Muscle layer of colon (tissue), 2 donors: ENCODE data around the gene GSK3A.

Experiments used
- H3K27ac ChIP-seq: one replicate; pipeline ENCODE4 v1.7.0; 2013; ENCODE audit warnings: low read depth, mild to moderate bottlenecking, low read length, moderate library complexity
- H3K27me3 ChIP-seq, 2 donors: one replicate each; pipeline ENCODE4 v1.7.0; 2013; ENCODE audit warnings: low read length in 2 of 2, mild to moderate bottlenecking in 2 of 2; ENCODE audit not compliant: insufficient read depth in 2 of 2, control insufficient read depth in 1 of 2
- H3K36me3 ChIP-seq: one replicate; pipeline ENCODE4 v1.7.0; 2013; ENCODE audit warnings: mild to moderate bottlenecking, low read length; ENCODE audit not compliant: insufficient read depth
- H3K4me1 ChIP-seq: one replicate; pipeline ENCODE4 v1.7.0; 2013; ENCODE audit warnings: mild to moderate bottlenecking, low read length; ENCODE audit not compliant: insufficient read depth
- H3K4me3 ChIP-seq, 2 donors: one replicate each; pipeline ENCODE4 v1.7.0; 2013; ENCODE audit warnings: low read length in 2 of 2, low read depth in 1 of 2, mild to moderate bottlenecking in 1 of 2, moderate library complexity in 1 of 2
- H3K9ac ChIP-seq: one replicate; pipeline ENCODE4 v1.7.0; 2013; ENCODE audit warnings: low read length
- H3K9me3 ChIP-seq: one replicate; pipeline ENCODE4 v1.7.0; 2013; ENCODE audit warnings: mild to moderate bottlenecking, low read length
- donor health status: abdominal sarcoma.
- donor health status: Adenocarcinoma of cecum.

The GSK3A gene

GRCh38 chr19:42241279-42241678, 1.1 kb downstream of the GSK3A start:
- H3K27me3 ChIP-seq, result no peaks in the 10 kb centered on the region
- H3K4me3 ChIP-seq, result peak overlapping the region in 1 of 2 donors; percentile 56
- peak overlapping the region; percentile 89 for H3K9ac ChIP-seq
- peaks cover 19% of the 10 kb centered on the region for H3K36me3 ChIP-seq
- H3K27ac ChIP-seq, result no peak overlapping the region
- H3K4me1 ChIP-seq, result peaks cover 30% of the 10 kb centered on the region
- H3K9me3 ChIP-seq, result no peaks in the 10 kb centered on the region

- Histone ChIP-seq H3K36me3 (peaks cover 32% of the 10 kb centered on the region), H3K4me3 (no peak overlapping the region), H3K9ac (no peak overlapping the region), H3K27ac (no peak overlapping the region), H3K27me3 (no peaks in the 10 kb centered on the region), H3K4me1 (peaks cover 17% of the 10 kb centered on the region), H3K9me3 (no peaks in the 10 kb centered on the region)
Observed at GRCh38 chr19:42239544-42240220, 2.7 kb downstream of the GSK3A start.

GRCh38 chr19:42235181-42235580, 7.2 kb downstream of the GSK3A start:
- Histone ChIP-seq H3K9ac (no peak overlapping the region), H3K27me3 (no peaks in the 10 kb centered on the region), H3K4me3 (no peak overlapping the region), H3K36me3 (peaks cover 72% of the 10 kb centered on the region), H3K9me3 (no peaks in the 10 kb centered on the region), H3K27ac (no peak overlapping the region), H3K4me1 (peaks cover under 1% of the 10 kb centered on the region)

GRCh38 chr19:42234364-42234763, 8.0 kb downstream of the GSK3A start:
- H3K9ac ChIP-seq, result no peak overlapping the region
- H3K27me3 ChIP-seq, result no peaks in the 10 kb centered on the region
- H3K4me3 ChIP-seq, result no peak overlapping the region
- H3K36me3 ChIP-seq, result peaks cover 77% of the 10 kb centered on the region
- H3K9me3 ChIP-seq, result no peaks in the 10 kb centered on the region
- no peak overlapping the region for H3K27ac ChIP-seq
- peaks cover 5% of the 10 kb centered on the region for H3K4me1 ChIP-seq

- no peak overlapping the region for H3K27ac ChIP-seq
- no peaks in the 10 kb centered on the region for H3K9me3 ChIP-seq
- H3K4me1 ChIP-seq, result peaks cover 5% of the 10 kb centered on the region
- peaks cover 77% of the 10 kb centered on the region for H3K36me3 ChIP-seq
- no peaks in the 10 kb centered on the region for H3K27me3 ChIP-seq
- H3K9ac ChIP-seq, result no peak overlapping the region
- no peak overlapping the region for H3K4me3 ChIP-seq
Observed at GRCh38 chr19:42233678-42234292, 8.6 kb downstream of the GSK3A start.

GRCh38 chr19:42233106-42233505, 9.3 kb downstream of the GSK3A start:
- Histone ChIP-seq H3K27ac (no peak overlapping the region), H3K27me3 (no peaks in the 10 kb centered on the region), H3K9ac (no peak overlapping the region), H3K4me3 (no peak overlapping the region), H3K9me3 (no peaks in the 10 kb centered on the region), H3K36me3 (peaks cover 78% of the 10 kb centered on the region), H3K4me1 (peaks cover 5% of the 10 kb centered on the region)

GRCh38 chr19:42232435-42232834, 10.0 kb downstream of the GSK3A start:
- H3K36me3 ChIP-seq, result peaks cover 78% of the 10 kb centered on the region
- H3K9me3 ChIP-seq, result no peaks in the 10 kb centered on the region
- H3K27ac ChIP-seq, result no peak overlapping the region
- peaks cover 5% of the 10 kb centered on the region for H3K4me1 ChIP-seq
- H3K27me3 ChIP-seq, result no peaks in the 10 kb centered on the region
- H3K9ac ChIP-seq, result no peak overlapping the region
- H3K4me3 ChIP-seq, result no peak overlapping the region

- Histone ChIP-seq H3K4me3 (no peak overlapping the region), H3K36me3 (peaks cover 80% of the 10 kb centered on the region), H3K9me3 (no peaks in the 10 kb centered on the region), H3K27ac (no peak overlapping the region), H3K4me1 (peaks cover 5% of the 10 kb centered on the region), H3K9ac (no peak overlapping the region), H3K27me3 (no peaks in the 10 kb centered on the region)
Observed at GRCh38 chr19:42230571-42230970, 11.8 kb downstream of the GSK3A start.

- Histone ChIP-seq H3K27me3 (no peaks in the 10 kb centered on the region), H3K9me3 (no peaks in the 10 kb centered on the region), H3K4me3 (no peak overlapping the region), H3K4me1 (peaks cover 5% of the 10 kb centered on the region), H3K36me3 (peaks cover 80% of the 10 kb centered on the region), H3K27ac (no peak overlapping the region), H3K9ac (no peak overlapping the region)
Observed at GRCh38 chr19:42229855-42230351, 12.5 kb downstream of the GSK3A start.

- H3K9me3 ChIP-seq, result no peaks in the 10 kb centered on the region
- peaks cover 83% of the 10 kb centered on the region for H3K36me3 ChIP-seq
- H3K27me3 ChIP-seq, result no peaks in the 10 kb centered on the region
- H3K9ac ChIP-seq, result no peak overlapping the region
- H3K4me3 ChIP-seq, result no peak overlapping the region
- peaks cover 5% of the 10 kb centered on the region for H3K4me1 ChIP-seq
- H3K27ac ChIP-seq, result no peak overlapping the region
Observed at GRCh38 chr19:42229301-42229854, 13.0 kb downstream of the GSK3A start.

GRCh38 chr19:42228641-42229040, 13.8 kb downstream of the GSK3A start:
- Histone ChIP-seq H3K36me3 (peaks cover 78% of the 10 kb centered on the region), H3K9me3 (no peaks in the 10 kb centered on the region), H3K9ac (no peak overlapping the region), H3K4me3 (no peak overlapping the region), H3K27ac (no peak overlapping the region), H3K27me3 (no peaks in the 10 kb centered on the region), H3K4me1 (peaks cover 5% of the 10 kb centered on the region)
